Measurements from ENCODE around the gene TIMP1.
"Not testable (repeated sequence)": the region's sequence is repeated elsewhere in the genome, so short reads cannot be mapped to it uniquely, and the experiment has no call there.

The TIMP1 gene

DNA sequence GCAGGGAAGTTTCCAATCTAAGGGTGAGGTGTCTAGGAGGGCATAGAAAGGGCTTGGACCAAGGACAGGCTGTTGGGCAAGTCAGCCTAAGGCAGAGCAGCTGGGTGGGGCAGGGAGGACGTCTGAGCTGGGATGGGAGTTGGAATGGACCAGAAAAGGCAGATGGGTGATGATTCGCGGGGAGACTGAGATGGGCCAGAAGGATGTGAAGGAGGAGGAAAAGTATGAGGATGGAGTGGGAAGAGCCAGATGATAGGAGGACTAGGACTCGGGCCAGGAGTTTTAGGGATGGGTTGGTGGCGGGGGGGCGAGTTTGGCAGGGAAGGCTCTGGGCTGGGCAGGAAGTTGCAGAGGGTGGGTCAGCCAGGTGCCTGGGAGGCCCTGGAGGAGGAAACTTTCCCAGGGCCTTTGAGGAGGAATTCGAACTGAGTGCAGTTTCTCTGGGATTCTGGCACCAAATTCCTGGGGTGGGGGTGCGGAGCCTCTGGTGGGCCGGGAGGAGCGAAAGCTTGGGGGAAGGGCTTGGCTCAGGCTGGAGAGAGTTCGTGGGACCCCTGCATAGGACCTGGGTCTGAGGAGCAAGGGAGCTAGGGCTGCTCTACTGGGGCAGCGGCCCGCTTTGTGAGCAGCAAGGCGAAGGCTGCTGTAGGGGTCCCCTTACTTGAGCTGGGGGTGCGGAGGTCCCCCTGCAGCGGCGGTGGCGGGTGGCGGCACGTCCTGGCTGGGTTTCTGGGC lies 8.7 kb upstream of the TIMP1 start:
- DNase-seq (ENCODE audit: low spot score), result no peak

DNA sequence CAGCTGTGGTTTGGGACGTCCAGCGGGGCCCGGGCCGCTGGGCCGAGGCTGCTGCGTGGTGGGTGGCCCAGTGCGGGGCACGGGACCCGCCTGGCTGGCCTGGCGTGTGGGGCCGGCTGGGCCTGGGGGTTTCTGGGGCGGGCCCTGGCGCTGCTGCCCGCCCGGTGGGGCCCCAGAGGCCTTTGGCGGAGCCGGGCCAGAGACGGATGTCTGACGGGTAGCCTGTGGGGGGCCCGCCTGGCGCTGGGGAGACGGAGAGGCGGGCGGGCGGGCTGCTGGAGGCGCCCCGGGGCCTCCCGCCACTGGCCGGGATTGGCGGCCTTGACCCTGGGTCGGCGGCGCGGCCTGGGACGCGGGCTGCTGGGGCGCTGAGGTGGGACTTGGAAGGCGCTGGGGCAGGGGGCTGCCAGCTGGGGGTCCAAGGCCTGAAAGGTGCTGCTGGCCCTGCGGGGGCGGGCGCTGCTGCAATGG lies 8.1 kb upstream of the TIMP1 start:
- DNase-seq (ENCODE audit: low spot score), result no peak

DNA sequence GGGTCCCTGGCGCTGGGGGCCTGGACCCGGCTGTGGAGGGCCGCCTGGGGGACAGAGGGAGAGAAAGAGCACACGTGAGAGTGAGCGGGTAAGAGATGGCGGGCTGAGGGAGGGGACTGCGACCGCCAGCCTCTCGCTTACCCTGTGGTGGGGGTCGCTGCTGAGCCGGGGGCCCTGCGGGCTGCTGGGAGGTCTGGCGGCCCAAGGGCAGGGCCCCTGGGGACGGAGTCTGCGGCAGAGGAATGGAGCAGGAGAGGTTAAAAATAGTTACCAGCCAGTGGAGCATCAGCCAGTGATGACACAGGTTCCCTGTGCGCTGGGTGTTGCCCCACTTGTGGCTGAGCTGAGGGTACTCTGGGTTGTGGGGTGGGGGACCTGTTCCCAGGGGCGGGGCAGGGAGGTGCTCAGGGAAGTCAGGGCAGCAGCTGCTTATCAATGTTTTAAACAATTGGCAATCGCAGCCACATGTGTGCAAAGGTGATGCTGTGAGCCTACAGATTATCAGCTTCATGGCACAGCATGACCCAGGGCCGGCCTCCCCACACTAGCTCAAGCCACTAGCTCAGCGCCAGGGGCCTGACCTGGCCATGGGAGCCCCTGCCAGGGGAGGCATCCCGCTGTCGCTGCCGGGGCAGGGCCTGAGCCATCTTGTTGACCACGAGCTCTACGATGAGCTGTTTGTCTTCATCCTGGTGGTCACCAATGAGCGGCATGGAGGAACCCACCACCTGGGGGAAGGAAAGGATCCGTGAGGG lies 7.5 kb upstream of the TIMP1 start:
- DNase-seq (ENCODE audit: low spot score), result no peak

DNA sequence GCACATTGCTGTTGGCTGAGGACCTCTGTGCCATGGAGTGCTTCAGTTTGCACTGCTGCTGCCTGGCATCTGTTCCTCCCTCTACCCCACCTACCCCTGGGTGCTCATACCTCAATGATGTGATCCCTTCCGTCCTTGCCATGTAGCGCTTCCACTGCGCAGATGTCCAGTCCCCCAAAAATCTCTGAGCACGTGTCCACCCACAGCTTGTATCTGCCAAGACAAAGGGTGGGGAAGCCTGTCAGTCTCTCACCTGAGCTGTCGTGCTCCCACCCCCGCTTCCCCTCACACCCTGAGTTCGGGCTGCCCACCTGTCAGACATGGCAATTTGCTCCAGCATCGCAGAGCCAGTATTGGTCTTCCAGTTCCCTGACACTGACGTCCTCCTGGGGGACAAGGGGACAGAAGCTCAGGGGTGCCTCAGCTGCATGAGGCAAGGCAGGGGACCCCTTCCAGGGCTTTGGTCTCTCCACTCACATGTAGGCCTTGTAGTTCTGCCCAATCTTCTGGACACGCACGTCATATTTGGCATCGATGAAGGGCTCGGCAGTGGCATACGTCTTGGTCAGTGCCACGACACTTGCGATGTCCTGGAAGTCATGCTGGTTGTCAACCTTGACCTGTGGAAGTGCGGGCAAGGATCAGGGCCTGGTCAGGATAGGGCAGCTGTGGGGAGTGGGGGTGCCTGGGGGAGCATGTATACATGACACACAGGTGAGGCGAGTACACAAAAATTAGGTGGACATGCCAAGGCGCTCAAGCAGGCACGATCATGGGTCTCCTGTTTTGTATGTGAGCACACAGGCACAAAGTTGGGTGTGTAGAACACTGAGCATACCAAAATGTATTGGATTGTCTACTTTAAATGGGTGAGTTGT lies 6.0 kb upstream of the TIMP1 start:
- DNase-seq (ENCODE audit: low spot score), result no peak

DNA sequence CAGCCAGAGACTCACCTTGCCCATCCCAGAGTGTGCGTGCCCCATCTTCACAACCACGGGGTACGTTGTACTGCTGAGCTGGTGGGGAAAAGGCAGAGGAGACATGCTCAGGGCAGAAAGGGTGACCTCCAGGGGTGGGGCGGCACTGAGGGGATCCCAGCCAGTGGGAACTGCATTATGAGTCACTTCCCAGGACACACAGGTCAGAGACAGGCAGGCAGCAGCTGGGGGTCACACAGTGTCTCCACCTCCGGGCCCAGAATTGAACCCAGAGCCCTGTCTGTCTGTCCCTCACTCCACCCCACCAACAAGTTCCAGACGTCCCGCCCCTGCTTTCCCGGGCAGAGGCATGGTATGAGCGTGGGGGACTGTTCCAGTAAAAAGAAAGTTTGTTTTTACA lies 4.8 kb upstream of the TIMP1 start:
- no peak for DNase-seq (ENCODE audit: low spot score)

DNA sequence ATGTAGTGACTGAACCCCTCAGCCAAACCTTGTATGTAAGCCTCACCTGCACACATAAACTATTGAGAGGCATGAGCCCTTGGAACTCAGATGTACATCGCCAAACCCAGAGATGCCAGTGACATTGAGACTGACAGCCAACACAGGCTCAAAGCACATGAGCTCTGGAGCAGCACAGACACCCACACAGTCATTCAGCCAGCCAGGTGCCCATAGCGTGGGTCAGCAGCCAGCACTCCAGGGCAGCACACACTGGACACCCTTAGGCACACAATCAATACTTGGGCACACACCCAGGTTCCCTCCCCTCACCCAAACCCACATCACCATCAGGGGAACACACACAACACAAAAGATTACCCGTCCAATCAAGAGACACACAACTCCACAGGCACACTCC lies 4.3 kb upstream of the TIMP1 start:
- no peak for DNase-seq (ENCODE audit: low spot score)

DNA sequence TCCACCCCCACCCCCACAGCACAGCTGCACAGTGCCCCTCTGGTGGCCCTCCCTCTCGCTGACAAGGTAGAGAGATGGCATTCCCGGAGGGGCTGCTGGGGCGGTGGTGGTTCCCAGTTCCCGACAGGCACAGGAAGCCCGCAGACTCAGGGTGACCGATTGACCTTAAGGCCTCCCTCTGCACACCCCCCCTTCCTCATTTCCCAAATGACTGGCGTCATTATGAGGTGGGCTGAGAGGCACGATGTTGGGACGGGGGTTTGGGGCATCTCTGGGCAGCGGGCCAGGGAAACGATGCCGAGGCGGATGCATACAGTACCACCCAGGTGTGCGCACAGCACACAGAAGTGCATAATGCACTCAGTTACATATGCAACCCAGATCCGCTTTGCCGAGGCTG lies 3.5 kb upstream of the TIMP1 start:
- no peak for DNase-seq (ENCODE audit: low spot score)

DNA sequence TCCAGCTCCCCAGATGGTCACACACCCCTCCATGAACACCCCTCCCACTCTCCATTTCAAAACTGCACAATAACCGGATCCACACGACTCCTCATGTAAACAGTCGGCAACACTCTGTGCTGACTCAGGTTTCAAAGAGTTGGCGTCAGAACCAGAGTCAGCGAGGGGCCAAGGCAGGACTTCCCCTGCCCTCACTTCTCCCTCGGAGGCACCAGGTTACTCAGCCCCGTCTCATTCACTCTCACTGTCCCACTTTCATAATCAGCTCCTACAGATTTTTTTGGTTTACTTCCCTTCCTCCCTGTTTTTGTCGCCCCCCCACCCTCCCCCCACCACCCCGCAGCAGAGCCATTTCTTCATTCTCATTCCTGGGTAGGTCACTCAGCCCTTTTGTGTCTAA lies 2.7 kb upstream of the TIMP1 start:
- DNase-seq (ENCODE audit: low spot score), result no peak

DNA sequence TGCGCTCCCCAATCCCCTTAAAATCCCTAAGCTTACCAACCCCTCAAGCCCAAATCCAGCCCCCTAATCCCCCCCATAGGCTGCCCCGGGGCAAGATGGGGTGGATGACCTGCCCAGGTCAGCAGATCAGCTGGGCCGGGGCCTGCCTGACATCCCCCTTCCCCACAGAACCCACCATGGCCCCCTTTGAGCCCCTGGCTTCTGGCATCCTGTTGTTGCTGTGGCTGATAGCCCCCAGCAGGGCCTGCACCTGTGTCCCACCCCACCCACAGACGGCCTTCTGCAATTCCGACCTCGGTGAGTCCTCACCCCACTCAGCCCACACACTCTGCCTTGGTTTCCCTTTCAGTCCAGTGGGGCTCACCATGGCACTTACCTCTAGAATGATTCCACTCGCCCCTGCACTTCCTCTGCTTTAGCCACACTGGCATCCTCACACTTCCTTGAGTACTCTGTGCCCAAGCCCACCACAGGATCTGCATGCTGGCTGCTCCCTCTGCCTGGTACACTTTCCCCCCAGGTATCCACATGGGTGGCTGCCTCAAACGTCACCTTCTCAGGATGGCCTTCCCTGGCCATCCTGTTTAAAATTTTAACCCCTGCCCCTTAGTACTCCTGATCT lies 1.1 kb downstream of the TIMP1 start:
- DNase-seq (ENCODE audit: low spot score), result no peak

DNA sequence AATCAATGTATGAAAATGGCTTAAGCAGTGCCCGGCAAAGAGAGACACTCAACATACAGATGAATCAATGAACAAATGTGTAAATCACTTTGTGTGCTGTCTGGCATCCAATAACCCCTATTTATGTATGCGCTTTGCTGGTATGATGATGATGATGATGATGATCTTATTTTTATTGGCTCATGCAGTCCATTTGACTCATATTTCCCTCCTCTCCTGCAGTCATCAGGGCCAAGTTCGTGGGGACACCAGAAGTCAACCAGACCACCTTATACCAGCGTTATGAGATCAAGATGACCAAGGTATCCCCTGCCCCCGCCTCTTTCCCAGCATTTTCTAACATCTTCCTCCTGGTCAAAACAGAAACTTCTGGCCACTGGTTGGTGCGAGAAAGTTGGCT lies 2.5 kb downstream of the TIMP1 start:
- DNase-seq (ENCODE audit: low spot score), result no peak

DNA sequence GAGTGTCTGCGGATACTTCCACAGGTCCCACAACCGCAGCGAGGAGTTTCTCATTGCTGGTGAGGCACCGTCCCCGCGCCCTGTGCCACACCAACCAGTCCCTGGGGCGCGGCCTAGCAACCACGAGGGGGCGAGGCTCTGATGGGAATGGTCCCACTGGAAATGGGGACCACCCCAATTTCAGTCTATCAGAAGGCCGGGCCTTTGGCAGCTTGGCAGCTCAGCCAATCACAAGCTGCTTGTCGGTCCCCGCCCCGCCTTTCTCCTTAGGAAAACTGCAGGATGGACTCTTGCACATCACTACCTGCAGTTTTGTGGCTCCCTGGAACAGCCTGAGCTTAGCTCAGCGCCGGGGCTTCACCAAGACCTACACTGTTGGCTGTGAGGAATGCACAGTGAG lies 3.0 kb downstream of the TIMP1 start:
- DNase-seq (ENCODE audit: low spot score), result no peak

DNA sequence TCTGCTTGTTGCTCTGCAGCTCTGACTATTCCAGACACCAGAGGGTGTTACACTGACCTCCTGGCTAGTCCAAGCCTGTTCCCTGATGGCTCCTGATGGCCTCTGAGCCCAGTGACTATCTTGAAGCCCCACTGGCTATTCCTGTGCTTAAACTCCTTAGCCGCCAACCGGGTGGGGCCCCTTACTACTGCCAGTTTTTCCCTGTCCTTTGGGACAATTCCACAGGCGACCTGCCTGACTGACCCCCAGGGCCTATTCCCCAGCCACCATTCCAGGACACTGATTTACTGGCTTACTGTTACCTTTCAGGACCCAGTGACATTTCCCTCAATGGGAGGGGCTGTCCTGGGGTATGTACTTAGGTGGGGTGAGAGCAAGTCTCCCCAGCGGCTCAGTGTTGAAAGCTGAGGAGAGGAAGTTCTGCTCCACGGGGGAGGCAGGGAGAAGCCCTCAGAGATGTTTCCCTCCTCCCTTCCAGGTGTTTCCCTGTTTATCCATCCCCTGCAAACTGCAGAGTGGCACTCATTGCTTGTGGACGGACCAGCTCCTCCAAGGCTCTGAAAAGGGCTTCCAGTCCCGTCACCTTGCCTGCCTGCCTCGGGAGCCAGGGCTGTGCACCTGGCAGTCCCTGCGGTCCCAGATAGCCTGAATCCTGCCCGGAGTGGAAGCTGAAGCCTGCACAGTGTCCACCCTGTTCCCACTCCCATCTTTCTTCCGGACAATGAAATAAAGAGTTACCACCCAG lies 4.0 kb downstream of the TIMP1 start:
- no peak for DNase-seq (ENCODE audit: low spot score)

DNA sequence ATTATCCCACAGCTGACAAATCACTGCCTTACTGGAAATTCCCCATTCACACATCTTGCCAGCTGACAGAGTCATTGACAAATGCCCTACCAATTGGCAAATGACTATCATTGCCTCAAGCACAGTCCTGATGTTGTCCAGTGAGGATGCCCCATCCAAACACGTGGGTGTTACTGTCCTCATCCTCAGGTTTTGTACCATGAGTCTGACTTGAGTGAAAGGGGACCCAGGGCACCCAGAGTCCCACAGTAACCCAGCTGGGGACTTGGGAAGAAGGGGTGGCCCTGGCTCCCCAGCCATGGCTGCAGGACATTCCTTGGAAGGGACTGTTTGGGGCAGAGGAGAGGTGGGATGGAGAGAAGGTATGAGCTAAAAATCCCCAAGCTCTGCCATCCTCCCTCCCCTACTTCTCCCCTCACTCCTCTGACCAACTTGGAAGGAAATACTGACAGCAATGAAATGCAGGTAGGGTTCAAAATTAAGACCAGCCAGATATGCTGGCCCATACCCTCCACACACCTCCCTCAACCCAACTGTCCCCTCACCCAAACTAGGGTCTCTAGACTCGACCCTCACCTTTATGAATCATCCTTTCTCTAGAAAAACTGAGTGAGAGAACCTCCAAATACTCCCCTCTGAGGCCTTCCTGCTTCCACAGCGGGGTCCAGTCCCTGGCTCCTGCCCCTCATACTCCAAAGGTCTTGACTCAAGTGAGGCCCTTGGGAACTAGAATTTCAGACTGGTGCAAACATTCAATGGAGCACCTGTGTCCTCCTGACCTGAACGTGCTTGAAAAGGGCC lies 5.1 kb downstream of the TIMP1 start:
- DNase-seq (ENCODE audit: low spot score), result no peak

DNA sequence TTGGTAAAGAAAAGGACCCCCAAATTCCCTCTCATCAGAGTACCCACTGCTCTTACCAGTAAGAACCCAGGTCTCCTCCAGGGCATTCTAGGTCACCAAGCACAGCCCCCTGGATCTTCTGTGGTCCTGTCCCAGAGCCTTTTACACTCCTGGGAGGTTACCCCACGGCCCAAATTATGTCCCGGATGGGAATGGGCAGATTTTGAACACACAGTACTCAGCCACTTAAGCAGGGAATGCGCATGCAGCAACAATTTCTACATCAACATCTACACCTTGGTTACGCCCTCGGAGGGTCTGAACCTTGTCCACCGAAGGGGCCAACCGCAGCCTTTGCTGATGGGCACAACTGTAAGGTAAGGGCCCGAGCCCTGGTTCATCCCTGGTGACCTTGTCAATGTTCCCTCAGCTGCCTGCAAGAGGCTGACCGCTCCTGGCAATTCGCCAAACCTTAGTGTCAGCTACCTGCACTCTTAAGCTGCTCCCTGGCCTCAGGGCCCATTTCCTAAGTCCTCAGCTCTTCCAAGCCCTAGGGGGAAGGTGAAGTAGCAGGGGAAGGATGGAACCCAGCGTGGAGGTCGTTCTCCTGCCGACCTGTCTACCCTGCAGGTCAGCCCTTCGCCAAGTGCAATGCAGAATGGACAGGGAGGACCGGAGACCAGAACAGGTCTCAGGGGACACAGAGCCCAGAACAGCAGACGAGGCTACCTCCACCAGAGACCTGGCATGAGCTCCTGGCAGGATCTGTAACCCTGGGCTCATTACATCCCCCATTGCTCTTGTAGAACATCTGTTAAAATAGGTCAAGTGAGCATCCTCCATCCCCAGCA lies 5.9 kb downstream of the TIMP1 start:
- DNase-seq (ENCODE audit: low spot score), result no peak

DNA sequence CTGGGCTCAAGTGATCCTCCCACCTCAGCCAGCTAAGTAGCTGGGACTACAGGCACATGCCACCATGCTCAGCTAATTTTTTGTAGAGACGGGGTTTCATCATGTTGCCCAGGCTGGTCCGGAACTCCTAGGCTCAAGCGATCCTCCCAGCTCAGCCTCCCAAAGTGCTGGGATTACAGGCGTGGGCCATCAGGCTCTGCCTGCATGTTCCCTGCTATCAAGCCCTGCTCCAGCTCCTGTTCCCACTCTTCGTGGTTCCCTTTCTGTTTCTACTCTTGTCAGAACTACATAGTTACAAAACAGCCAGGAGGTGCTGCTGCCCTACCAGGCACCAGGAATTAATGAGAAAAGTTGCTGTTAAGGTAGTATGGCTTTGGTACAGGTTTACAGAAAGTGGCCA lies 8.7 kb downstream of the TIMP1 start:
- no peak for DNase-seq (ENCODE audit: low spot score)

DNA sequence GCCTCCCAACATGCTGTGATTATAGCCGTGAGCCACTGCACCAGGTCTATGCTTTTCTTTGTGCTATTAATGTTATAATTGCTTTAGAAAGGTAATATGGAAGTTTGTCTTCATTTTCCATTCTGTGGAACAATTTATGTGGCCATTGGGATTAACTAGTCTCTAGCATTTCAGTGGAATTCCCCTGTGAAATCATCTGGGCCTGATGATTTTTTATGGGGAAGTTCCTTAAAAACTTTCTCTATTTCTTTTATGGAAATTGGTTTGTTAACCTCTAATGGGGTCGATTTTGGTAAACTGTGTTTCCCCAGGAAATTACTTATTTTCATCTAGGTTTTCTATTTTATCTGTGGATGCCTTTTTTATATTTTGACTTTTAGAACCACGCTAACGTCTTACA lies 11.3 kb downstream of the TIMP1 start:
- no peak for DNase-seq (ENCODE audit: low spot score)

DNA sequence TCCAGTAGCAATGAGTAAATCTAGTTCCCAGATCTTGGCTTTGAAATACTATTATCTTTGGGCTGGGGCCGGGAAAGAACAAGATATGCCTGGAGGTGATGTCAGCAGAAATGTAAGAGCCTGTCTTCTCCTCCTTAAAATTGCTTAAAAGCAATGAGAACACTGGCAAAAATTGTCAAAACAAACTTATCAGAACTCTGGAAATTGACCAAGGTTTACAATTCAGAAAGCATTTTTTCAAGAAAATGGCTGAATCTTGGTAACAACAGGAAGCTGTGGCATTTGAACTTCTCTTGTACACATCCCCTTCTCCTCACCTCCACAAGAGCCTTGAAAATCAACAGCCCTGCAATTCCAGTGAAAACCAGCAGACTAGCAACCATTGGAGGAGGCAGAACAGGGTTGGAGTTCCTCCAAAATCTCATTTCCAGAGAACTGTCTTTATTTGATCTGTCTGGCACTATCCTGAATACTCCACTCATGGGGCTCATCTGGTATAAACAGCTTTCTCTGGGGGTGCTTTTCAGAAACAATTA lies 13.5 kb downstream of the TIMP1 start:
- DNase-seq (ENCODE audit: low spot score), result no peak

DNA sequence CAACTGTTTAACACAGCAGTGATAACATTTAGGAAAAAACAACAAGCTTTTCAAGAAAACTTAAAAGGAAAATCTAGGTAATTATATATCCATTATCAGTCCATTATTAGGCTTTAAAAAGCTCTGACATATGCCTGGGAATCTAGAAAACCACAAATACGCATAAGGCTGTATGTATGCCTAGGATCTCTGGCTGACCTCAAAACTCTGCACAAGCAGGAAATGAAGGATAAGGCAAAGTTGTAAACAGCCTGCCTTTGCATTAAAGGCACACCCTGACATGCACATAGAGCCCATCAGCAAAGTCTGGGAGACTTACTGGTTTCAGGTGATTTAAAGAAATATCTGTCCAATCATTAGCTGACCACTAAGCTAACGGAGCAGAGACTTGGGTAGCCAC lies 14.0 kb downstream of the TIMP1 start:
- DNase-seq (ENCODE audit: low spot score), result no peak

DNA sequence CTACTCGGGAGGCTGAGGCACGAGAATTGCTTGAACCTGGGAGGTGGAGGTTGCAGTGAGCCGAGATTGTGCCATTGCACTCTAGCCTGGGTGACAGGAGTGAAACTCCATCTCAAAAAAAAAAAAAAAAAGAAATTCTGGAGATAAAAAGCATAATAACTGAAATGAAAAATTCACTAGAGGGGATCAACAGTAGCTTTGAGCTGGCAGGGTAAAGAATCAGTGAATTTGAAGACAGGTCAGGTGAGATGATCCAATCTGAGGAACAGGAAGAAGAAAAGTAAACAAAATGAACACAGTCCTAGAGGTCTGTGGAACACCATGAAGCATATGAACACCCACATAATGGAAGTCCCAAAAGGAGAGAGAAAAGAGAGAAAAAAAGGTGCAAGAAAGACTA lies 15.0 kb downstream of the TIMP1 start:
- no peak for DNase-seq (ENCODE audit: low spot score)

DNA sequence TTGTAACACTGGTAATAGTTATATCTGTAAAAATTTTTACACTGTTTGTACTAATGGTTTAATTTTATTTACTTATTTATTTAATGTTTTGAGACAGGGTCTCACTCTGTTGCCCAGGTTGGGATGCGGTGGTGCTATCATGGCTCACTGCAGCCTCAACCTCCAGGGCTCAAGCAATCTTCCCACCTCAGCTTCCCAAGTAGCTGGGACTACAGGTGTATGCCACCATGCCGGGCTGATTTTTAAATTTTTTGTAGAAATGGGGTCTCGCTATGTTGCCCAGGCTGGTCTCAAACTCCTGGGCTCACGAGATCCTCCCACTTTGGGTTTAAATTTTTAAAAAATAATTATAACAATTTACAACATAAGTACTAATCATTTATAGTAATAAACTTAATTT lies 20.9 kb downstream of the TIMP1 start:
- not testable (repeated sequence) for DNase-seq (ENCODE audit: low spot score)
